ENCODE data around the gene SLC4A2.
"Not testable (repeated sequence)": the region's sequence is repeated elsewhere in the genome, so short reads cannot be mapped to it uniquely, and the experiment has no call there.

Gene SLC4A2

DNA sequence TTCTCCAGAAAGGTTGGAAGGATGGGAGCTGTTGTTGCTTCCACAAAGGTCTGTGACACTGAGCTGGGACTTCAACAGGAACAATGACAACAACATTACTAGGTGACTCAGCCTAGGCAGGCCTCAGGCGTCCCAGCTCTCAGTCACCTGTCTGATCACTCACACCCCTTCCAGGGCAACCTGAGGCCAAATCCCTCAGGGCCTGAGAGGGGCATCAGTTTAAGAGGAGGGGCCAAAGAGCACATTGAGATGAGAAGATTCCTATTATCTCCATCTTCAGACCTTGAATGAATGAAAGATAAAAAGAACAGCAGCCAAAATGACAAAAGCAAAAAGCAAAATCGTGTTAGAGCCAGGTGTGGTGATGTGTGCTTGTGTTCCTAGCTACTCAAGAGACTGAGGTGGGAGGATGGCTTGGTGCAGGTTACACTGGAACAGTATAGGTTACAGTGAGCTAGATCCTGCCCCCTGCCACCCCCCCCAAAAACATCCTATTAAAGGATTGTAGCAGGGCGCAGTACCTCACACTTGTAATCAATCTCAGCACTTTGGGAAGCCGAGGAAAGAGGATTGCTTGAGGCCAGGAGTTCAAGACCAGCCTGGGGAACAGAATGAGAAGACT is 34.8 kb upstream of the SLC4A2 start, which contains the start of gene ATG9B:
Gene ATG9B, minus strand, starts transcription at position 60 of the 622 bp plus-strand sequence. CDS start 71 bp downstream, outside the sequence.
- DNase-seq, result no peak

DNA sequence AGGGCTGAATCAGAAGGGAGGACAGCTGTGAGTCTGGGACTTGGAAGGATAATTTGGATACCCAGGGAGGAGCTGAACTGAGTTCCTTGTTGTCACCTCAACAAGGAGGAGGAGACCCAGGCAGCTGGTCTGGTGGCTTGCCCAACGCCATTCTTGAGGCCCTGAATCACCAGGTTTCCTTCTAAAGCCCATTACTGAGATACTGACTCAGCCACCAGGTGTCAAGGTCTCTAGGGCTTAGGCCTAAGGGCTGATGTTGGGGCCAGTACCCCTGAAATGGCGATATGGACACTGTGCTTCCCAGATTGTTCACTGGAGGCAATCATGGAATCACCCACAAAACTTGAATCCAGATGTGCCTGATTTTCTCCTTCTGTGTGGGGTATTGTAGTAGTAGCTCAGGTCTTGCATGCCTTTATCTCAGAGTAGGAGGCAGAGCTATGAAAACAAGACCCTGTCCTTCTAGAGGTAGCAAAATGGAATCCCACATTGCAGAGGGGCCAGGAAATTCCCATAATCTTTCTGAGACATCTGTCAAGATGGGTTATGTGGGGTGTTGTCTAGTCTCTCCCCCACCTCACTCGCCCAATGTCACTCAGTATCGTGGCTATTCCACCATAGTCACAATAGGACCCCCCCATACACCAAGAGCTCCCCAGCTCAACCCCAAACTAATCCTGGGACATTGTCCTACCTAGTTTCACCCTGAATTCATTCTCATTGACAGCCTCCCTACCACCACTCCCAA is 33.3 kb upstream of the SLC4A2 start:
- no peak for DNase-seq

GRCh38 chr7:151026771-151027727 is 32.3 kb upstream of the SLC4A2 start:
- DNase-seq, result not testable (repeated sequence)

GRCh38 chr7:151027728-151028130 is 31.7 kb upstream of the SLC4A2 start:
- DNase-seq, result not testable (repeated sequence)

GRCh38 chr7:151028131-151028947 is 31.1 kb upstream of the SLC4A2 start, which contains the start of gene ABCB8:
ABCB8 (plus strand) TSS chr7:151028450; CDS start chr7:151028516, 66 bp downstream.
- DNase-seq, result peak; percentile 99

- no peak for DNase-seq
Measured at GRCh38 chr7:151028948-151029501, 30.4 kb upstream of the SLC4A2 start.

DNA sequence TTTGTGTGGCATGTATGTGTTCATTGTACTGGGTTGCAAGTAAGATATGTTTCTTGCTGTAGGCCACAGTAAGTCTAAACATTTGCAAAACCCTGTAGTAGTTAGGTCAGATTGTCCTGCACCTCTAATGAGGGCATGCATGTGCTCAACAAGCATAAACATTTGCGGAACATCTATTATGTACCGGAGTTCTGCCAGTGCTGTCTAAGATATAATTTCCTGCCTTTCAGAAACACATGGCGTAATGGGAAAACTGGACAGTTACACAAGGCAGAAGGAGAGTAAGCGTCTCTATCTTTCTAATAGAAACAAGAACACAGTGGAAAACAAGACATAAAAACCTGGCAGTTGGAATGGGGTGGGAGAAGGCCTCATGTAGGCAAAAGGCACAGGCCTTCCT is 28.4 kb upstream of the SLC4A2 start:
- DNase-seq, result no peak

DNA sequence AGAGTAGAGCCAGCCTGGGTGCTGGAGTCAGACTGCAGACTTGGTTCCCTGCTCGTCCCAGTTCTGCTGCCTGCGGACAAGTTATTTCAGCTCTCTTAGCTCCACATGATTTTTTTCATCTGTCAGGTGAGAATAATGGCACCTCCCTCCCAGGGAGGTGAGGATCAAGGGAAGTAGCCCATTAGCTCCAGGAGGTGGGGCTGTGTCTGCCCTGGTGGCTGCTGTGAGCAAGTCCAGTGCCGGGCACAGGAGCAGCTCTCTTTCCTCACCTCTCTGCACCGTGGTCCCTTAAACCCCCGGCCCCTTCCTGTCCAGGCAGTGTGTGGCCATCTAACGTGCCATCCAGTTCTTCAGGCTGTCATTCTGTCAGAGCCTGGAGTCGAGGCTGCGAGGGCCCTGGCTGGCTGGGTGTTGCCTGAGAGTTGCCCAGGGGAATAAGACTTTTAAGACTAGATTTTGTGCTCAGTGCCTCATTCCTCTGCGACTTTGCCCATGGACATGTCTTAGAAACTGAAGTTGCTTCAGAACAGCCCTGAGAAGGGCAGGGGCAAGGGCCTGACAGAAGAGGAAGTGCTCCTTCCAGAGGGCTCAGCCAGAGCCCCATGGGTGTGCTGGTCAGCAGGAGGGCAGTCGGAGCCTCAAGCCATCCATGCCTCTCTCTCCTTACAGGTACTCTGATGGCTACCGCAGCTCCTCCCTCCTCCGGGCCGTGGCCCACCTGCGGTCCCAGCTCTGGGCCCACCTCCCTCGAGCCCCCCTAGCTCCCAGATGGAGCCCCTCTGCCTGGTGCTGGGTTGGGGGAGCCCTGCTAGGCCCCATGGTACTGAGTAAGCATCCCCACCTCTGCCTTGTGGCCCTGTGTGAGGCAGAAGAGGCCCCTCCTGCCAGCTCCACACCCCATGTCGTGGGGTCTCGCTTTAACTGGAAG is 26.2 kb upstream of the SLC4A2 start:
- no peak for DNase-seq

GRCh38 chr7:151033864-151034249 is 25.5 kb upstream of the SLC4A2 start:
- no peak for DNase-seq

DNA sequence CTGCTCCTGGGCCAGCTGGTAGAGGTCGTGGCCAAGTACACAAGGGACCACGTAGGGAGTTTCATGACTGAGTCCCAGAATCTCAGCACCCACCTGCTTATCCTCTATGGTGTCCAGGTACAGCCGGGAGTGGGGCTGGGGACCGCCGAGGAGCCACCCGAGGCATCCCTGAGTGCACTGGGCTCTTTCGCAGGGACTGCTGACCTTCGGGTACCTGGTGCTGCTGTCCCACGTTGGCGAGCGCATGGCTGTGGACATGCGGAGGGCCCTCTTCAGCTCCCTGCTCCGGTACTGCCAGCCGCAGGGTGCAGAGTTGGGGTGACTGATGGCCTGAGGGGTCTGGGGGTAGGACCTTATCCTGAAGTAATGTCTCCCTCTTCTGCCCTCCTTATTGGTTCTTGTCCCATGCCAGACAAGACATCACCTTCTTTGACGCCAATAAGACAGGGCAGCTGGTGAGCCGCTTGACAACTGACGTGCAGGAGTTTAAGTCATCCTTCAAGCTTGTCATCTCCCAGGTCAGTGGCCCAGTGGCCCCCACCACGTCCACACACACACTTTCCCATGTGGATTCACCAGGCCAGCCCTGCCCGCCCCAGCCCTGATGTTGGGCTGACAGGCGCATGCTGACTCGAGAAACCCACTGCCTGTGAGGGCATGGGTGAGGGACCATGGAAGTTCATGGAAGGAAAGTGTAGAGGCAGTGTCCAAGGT is 24.9 kb upstream of the SLC4A2 start:
- DNase-seq, result no peak

GRCh38 chr7:151035026-151035717 is 24.2 kb upstream of the SLC4A2 start:
- no peak for DNase-seq

DNA sequence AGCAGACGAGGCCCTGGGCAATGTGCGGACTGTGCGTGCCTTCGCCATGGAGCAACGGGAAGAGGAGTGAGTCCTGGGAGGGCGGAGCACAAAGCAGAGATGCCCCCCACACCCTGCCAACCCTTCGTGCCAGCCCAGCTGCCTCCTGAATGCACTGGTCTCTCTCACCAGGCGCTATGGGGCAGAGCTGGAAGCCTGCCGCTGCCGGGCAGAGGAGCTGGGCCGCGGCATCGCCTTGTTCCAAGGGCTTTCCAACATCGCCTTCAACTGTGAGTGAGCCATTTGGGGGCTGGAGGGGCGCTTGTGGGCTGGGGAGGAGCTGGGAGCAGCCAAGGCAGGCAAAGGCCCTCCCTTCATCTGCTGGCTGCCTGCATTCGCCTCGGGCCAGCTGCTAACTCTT is 23.5 kb upstream of the SLC4A2 start:
- DNase-seq, result no peak

- peak; percentile 26 for DNase-seq
Measured at GRCh38 chr7:151038951-151039849, 20.2 kb upstream of the SLC4A2 start.

DNA sequence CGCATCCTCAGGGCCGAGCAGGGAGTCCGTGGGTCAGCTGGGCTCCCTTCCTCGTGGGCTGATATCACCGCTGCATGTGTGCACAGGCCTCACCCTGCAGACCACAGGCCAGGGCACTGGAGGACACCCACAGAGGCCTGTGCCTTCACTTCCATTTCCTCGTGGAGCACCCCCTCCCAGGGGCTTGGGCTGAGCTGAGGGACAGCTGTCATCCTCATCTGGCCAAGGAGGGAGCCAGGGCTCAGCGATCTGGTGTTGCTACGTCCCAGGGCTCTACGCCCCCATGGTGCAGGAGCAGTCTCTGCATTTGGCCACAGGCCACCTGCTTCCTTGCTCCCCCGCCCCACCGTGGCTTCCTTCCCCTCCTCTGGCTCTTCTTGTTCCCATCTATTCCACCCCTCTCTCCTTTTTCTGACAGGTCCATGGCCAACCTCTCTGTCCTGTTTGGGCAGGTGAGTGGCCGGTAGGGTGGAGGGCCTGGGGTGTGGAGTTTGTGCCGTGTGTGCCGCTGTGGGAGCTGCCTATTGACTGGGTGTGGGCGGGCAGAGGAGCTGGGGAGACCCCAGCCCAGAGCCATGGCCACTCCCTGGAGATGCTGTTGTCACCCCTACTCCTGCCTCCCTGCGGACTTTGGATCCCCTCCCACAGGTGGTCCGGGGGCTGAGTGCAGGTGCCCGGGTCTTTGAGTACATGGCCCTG is 19.4 kb upstream of the SLC4A2 start:
- no peak for DNase-seq

DNA sequence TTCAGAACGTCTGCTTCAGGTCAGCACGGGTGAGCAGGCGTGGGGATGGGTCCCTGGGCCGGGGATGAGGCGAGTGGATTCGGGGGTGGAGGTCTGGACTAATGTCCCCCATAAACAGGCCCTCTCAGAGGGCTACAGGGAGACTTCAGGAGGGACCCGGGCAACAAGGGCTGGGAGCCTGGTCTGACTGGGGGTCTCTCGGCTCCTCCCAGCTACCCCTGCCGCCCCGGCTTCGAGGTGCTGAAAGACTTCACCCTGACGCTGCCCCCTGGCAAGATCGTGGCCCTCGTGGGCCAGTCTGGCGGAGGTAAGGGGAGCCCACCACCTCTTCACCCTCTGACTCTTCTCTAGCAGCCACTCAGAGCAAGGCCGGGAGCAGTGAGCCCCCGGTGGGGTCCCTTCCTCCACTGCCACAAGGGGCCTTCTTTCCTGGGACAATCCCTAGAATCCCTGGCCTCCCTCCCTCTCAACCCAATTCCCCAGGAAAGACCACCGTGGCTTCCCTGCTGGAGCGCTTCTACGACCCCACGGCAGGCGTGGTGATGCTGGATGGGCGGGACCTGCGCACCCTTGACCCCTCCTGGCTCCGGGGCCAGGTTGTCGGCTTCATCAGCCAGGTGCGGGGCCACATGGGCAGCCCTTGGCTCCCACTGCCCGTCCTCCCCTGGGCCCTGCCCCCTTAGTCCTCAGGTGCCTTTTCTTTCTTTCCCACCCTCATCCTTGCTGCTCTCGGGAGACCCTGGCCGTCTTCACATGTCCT is 18.6 kb upstream of the SLC4A2 start:
- no peak for DNase-seq

DNA sequence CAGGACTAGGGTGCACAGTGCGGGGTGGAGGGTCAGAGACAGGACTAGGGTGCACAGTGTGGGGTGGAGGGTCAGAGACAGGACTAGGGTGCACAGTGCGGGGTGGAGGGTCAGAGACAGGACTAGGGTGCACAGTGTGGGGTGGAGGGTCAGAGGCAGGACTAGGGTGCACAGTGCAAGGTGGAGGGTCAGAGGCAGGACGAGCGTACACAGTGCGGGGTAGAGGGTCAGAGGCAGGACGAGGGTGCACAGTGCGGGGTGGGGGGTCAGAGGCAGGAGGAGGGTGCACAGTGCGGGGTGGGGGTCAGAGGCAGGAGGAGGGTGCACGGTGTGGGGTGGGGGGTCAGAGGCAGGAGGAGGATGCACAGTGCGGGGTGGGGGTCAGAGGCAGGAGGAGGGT is 15.9 kb upstream of the SLC4A2 start:
- not testable (repeated sequence) for DNase-seq

DNA sequence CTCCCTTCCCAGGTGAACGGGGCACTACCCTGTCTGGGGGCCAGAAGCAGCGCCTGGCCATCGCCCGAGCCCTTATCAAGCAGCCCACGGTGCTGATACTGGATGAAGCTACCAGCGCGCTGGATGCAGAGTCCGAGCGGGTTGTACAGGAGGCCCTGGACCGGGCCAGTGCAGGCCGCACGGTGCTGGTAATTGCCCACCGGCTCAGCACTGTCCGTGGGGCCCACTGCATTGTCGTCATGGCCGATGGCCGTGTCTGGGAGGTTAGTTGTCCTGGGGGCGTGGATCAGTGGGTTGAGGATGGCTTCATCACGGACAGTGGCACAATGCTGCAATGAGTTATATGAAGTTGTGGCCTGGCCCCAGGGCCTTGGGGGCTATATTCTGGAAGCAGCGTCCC is 15.4 kb upstream of the SLC4A2 start:
- DNase-seq, result no peak

All from NCI-H345 (cell line).